GM19099 (cell line): ENCODE data around the gene PPP1CC.

Experiments used
- POLR2A ChIP-seq: IDR thresholded peaks from 3 replicates; pipeline ENCODE4 v1.6.1; 2011; ENCODE audit warnings: low read depth; ENCODE audit not compliant: insufficient read length; ENCODE audit errors: extremely low read depth

PPP1CC gene

DNA sequence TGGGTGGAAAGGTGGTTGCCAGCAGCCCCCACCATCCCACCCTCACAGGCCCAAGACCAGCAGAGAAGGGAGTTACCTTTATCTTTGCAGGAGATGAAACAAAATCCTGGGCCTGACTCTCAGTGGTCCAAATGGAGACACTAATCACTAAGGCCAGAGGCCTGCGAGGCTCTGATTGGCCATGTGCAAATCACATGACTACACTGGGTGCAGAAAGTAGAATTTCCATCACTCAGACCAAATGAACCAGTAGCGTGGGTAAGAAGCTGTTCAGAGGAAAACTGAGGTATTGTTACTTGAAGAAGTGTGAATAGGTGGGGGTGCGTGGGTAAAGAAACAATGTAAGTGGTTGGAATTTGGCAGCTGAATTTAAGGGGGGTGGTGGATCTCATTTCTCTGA, 20.2 kb upstream of the PPP1CC start:
- no peak for TF ChIP-seq POLR2A

GRCh38 chr12:110760204-110760609, 17.5 kb upstream of the PPP1CC start:
- TF ChIP-seq POLR2A: no peak

GRCh38 chr12:110758922-110759321, 16.2 kb upstream of the PPP1CC start:
- no peak for TF ChIP-seq POLR2A

DNA sequence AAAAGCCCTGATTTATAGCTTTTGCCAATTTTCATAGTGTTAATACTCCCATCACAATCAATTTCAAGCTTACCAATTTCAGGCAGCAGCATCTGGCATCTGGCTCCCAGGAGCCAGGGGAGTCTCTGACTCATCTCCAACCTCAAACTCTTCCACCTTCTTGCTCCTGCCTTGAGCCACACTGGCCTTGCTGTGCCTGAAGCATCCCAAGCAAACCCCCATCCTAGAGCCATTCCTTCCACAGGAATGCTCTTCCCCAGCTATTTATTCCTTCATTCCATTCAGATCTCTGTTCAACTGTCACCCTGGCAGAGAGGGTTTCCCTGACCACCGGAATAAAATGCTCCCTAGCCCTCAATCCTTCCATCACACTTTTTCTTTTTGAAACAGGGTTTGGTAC, 13.9 kb upstream of the PPP1CC start:
- TF ChIP-seq POLR2A: no peak

- TF ChIP-seq POLR2A: no peak
Observed at GRCh38 chr12:110754101-110754793, 11.6 kb upstream of the PPP1CC start.

GRCh38 chr12:110750784-110751461, 8.2 kb upstream of the PPP1CC start:
- no peak for TF ChIP-seq POLR2A

DNA sequence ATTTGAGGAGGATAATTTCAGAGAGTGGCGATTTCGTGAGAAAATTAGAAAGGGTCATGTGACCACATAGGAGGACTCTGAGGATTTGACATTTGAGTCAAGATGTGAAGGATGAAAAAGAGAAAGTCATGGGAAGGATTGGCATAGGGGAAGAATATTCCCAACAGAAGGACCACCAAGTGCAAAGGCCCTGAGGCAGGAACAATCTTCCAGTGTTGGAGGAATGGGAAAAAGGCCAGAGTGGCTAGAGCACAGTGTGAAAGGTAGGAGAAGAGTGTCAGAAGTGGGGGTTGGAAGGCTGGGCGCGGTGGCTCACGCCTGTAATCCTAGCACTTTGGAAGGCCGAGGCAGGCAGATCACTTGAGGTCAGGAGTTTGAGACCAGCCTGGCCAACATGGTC, 3.9 kb upstream of the PPP1CC start:
- no peak for TF ChIP-seq POLR2A

GRCh38 chr12:110745542-110746284, 3.0 kb upstream of the PPP1CC start:
- no peak for TF ChIP-seq POLR2A

DNA sequence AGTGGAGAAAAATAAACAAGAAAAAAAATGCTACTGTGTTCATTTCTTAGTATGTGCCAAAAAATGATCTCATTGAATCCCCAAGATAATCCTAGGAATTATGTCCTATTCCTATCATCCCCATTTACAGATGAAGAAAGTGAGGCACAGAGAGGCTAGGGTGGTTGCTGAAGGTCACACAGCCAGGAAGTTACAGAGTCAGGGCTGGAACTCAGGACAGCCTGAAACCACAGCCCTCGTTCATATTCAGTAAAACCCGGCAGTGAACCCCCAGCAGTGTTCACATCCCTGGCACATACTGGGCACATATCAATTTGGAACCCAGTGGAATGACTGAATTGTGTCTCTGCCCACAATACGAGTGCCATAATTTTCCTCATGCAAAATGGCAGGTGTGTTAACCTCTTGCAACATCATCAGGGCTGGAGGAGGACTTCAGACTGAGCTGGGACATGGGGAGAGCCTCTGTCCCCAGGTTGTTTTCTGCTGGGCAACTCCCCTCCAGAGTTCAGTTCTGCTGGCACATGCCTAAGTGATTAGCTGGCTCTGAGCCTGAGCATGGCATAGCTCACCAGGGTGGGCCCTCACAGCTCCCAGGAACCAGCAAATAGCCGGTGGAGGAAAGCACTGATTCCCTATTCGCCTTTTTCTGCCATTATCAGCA, 2.0 kb upstream of the PPP1CC start:
- no peak for TF ChIP-seq POLR2A

DNA sequence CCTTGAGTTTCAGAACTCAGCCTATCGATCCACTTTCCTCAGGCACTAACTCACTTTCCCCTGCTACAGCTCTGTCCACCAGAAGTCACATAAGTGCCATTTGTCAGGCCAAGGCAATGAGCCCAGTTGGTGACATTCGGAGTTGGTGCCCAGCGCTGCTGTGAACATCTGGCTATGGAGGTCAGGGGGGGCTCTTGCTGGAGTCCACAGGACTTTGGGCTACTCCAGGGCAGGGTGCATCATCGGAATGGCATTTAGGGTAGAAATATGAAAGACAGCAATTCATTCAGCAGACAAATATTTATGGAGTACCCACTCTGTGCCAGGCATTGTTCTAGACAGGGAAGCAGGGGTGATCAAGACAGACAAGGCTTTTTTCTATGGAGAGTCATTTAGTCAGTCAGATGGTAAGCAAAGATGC, 1.5 kb upstream of the PPP1CC start:
- TF ChIP-seq POLR2A: no peak

GRCh38 chr12:110743571-110744093, 941 bp upstream of the PPP1CC start:
- no peak for TF ChIP-seq POLR2A

DNA sequence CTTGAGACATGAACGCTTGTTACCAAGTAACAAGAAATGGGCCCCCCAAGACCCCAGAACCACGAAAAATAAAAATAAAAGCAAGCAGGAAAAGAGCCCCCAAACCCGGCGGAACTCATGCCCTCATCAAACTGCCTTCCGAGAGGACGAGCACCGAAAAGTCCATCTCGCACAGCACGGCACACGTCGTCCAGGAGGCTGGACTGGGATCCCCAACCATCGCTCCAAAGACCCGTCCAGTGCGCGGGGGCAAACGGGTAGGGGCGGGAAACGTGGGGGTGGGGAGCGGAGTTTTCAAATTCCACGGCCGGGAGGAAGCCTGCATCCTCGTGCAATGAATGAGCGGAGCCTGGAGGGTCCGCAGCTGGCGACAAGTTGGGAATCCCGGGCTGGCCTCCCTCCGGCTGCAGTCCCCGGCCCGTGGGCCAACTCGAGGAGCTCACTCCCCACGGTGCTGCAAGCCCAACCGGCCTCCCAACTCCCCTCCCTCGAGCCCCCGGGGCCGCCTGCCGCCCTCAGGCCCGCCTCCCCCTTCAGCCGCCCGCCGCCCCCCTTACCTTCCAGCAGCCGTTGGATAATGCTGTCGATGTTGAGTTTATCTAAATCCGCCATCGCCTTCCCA, 484 bp downstream of the PPP1CC start:
- no peak for TF ChIP-seq POLR2A

GRCh38 chr12:110741341-110742095, 1.2 kb downstream of the PPP1CC start:
- TF ChIP-seq POLR2A: no peak

GRCh38 chr12:110739894-110740293, 2.8 kb downstream of the PPP1CC start:
- TF ChIP-seq POLR2A: no peak
